ENCODE results near the gene TXNDC2. TPM values are rescaled to one million over a fixed set of nuclear protein-coding genes. Genes with fewer than 3 reads are reported as not detected.

TXNDC2 gene
- total and polyA plus RNA-seq, 2 of the 4 experiments (the other 2 are of a cell fraction) = 0.18 TPM; not detected in 1

DNA sequence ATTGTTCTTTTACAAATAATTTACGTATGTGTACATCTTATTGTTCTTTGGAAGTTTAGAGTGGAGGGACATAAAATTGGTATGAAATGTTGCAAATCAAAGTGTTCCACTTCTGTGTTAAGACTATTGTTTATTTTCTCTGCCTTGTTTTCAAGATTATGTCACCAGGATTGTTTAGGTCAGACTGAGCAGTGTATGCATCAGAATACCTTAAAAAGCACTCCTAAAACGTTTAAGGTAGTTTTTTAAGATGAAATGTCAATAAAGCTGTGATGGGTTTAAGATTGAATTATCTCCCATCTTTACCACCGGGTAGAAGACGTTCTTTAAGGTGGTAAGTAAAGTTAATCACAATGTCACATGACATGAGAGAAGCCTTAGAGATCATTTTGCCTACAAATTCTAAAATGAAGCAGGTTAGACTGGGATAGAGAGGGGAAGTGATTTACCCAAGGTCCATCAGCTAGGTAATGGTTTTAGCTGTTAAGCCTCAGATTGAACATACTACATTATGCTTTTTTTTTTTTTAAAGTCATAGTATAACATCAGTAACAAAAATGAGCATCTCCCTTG lies 38.7 kb downstream of the TXNDC2 start:
- Histone ChIP-seq H4K20me1 (ENCODE audit: insufficient read depth, low read length) (peaks cover 98% of the 10 kb centered on the region), H3K9ac (ENCODE audit: low read depth, low read length) (no peak overlapping the region), H4K5ac (ENCODE audit: low read depth, low read length) (no peak overlapping the region), H3K4me3 (ENCODE audit: insufficient read depth, low read depth, low read length) (no peak overlapping the region), H3K23ac (ENCODE audit: low read depth, low read length) (no peak overlapping the region), H3K4me2 (ENCODE audit: low read depth, low read length) (peak overlapping the region; percentile 42), H3K9me1 (ENCODE audit: insufficient read depth, low read length) (peaks cover 27% of the 10 kb centered on the region), H3K4me1 (ENCODE audit: control insufficient read depth, insufficient read depth, low read length) (peaks cover 6% of the 10 kb centered on the region), H2BK15ac (ENCODE audit: low read depth, low read length) (no peak overlapping the region), H3K56ac (ENCODE audit: extremely low read depth, insufficient read depth, low read length) (no peak overlapping the region), H3K79me1 (ENCODE audit: low read depth in 1 of 2, low read length in 2 of 2) (peaks cover 0 to 55% of the 10 kb centered on the region in 2 experiments; a peak in 2 of 4 replicates), H3K14ac (replicated peaks; ENCODE audit: low read depth, low read length) (no peak overlapping the region), H2AFZ (replicated peaks; ENCODE audit: low read length, poor library complexity) (no peak overlapping the region), H3K27me3 (ENCODE audit: control insufficient read depth, insufficient read depth, low read length) (no peaks in the 10 kb centered on the region), H3K4ac (ENCODE audit: low read depth, low read length) (no peak overlapping the region), H3K27ac (ENCODE audit: insufficient read depth, low read length) (no peak overlapping the region), H2BK5ac (ENCODE audit: low read depth, low read length, poor library complexity, severe bottlenecking) (no peak overlapping the region), H2AK5ac (ENCODE audit: low read depth, low read length) (no peak overlapping the region), H2BK120ac (ENCODE audit: low read depth, low read length) (no peak overlapping the region), H4K8ac (ENCODE audit: low read depth in 2 of 2, low read length in 2 of 2) (no peak overlapping the region), H3K18ac (ENCODE audit: low read depth, low read length) (no peak overlapping the region), H2BK20ac (ENCODE audit: low read depth, low read length) (no peak overlapping the region), H4K91ac (ENCODE audit: insufficient read depth, low read depth, low read length) (no peak overlapping the region), H2AK9ac (replicated peaks; ENCODE audit: low read depth, low read length, poor library complexity) (no peak overlapping the region), H3K36me3 (ENCODE audit: control insufficient read depth, insufficient read depth, low read length) (no peaks in the 10 kb centered on the region), H3K9me3 (ENCODE audit: control insufficient read depth, insufficient read depth, low read length) (no peaks in the 10 kb centered on the region)
- dilution Hi-C loops (cut with HindIII; ENCODE audit: low sequenced_read_pairs, unreplicated experiment) = no loop called here
- POLR2A ChIA-PET (ENCODE audit: unreplicated experiment) = no interaction called here
- BruUV-seq (replicated peaks) = no TSS peak
- CTCF ChIA-PET = no interaction called here
- no CpG with 5 or more reads among the region's 4 CpGs for whole genome bisulfite sequencing, 2 experiments (ENCODE audit: extremely low coverage in 2 of 2, insufficient read length in 1 of 2)
- in situ Hi-C loops (cut with MboI; ENCODE audit: low sequenced_read_pairs) = no loop called here
- ATAC-seq (ENCODE audit: low read depth) = no peak
- intact Hi-C loops (cut with micrococcal nuclease) = no loop called here
- no peak for TF ChIP-seq RCOR1 (IDR thresholded peaks at IDR 0.05; ENCODE audit: insufficient replicate concordance, low read length)
- TF ChIP-seq, protein P1, sequence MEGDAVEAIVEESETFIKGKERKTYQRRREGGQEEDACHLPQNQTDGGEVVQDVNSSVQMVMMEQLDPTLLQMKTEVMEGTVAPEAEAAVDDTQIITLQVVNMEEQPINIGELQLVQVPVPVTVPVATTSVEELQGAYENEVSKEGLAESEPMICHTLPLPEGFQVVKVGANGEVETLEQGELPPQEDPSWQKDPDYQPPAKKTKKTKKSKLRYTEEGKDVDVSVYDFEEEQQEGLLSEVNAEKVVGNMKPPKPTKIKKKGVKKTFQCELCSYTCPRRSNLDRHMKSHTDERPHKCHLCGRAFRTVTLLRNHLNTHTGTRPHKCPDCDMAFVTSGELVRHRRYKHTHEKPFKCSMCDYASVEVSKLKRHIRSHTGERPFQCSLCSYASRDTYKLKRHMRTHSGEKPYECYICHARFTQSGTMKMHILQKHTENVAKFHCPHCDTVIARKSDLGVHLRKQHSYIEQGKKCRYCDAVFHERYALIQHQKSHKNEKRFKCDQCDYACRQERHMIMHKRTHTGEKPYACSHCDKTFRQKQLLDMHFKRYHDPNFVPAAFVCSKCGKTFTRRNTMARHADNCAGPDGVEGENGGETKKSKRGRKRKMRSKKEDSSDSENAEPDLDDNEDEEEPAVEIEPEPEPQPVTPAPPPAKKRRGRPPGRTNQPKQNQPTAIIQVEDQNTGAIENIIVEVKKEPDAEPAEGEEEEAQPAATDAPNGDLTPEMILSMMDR (conservative IDR thresholded peaks at IDR 0.05; ENCODE audit: low read depth, low read length) = no peak
- TF ChIP-seq RAD21 (IDR thresholded peaks at IDR 0.05; ENCODE audit: low read length) = no peak
- TF ChIP-seq, protein P2, sequence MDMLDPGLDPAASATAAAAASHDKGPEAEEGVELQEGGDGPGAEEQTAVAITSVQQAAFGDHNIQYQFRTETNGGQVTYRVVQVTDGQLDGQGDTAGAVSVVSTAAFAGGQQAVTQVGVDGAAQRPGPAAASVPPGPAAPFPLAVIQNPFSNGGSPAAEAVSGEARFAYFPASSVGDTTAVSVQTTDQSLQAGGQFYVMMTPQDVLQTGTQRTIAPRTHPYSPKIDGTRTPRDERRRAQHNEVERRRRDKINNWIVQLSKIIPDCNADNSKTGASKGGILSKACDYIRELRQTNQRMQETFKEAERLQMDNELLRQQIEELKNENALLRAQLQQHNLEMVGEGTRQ (IDR thresholded peaks at IDR 0.05; ENCODE audit: low read depth, low read length) = no peak
- TF ChIP-seq, protein P3, sequence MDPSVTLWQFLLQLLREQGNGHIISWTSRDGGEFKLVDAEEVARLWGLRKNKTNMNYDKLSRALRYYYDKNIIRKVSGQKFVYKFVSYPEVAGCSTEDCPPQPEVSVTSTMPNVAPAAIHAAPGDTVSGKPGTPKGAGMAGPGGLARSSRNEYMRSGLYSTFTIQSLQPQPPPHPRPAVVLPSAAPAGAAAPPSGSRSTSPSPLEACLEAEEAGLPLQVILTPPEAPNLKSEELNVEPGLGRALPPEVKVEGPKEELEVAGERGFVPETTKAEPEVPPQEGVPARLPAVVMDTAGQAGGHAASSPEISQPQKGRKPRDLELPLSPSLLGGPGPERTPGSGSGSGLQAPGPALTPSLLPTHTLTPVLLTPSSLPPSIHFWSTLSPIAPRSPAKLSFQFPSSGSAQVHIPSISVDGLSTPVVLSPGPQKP (IDR thresholded peaks at IDR 0.05; ENCODE audit: borderline replicate concordance, low read depth, low read length) = no peak
- TF ChIP-seq RFX5 (IDR thresholded peaks at IDR 0.05; ENCODE audit: low read depth, low read length) = no peak
- TF ChIP-seq POLR2A (IDR thresholded peaks at IDR 0.05; ENCODE audit: low read depth, low read length) = no peak
- TF ChIP-seq MXI1 (IDR thresholded peaks at IDR 0.05; ENCODE audit: borderline replicate concordance, low read depth, low read length) = no peak
- TF ChIP-seq CEBPB (IDR thresholded peaks at IDR 0.05; ENCODE audit: low read depth, low read length) = no peak
- TF ChIP-seq MAZ (IDR thresholded peaks at IDR 0.05; ENCODE audit: borderline replicate concordance, low read depth, low read length) = no peak
- TF ChIP-seq CHD1 (IDR thresholded peaks at IDR 0.05; ENCODE audit: low read depth, low read length) = no peak
- TF ChIP-seq BHLHE40 (IDR thresholded peaks at IDR 0.05; ENCODE audit: low read depth, low read length) = no peak
- no peak for TF ChIP-seq MAFK (IDR thresholded peaks at IDR 0.05; ENCODE audit: low read depth, low read length)
- no peak for TF ChIP-seq FOS (IDR thresholded peaks at IDR 0.05; ENCODE audit: low read depth, low read length)
- no peak for TF ChIP-seq NFE2L2 (IDR thresholded peaks at IDR 0.05; ENCODE audit: low read depth, low read length)
- no peak for TF ChIP-seq SMC3 (IDR thresholded peaks at IDR 0.05; ENCODE audit: low read depth, low read length)
- no peak for DNase-seq
